Measurements from ENCODE around the gene MPRIP.

Gene MPRIP

GRCh38 chr17:17141860-17142552, 99.7 kb downstream of the MPRIP start:
- no peak for TF ChIP-seq BACH2 (CRISPR knock-in tag; IDR thresholded peaks at IDR 0.05; ENCODE audit: borderline replicate concordance)
- no peak for TF ChIP-seq ZFP3 (CRISPR knock-in tag; IDR thresholded peaks at IDR 0.05)
- TF ChIP-seq ISL1 (CRISPR knock-in tag; IDR thresholded peaks at IDR 0.05) = no peak
- TF ChIP-seq ZNF565 (CRISPR knock-in tag; conservative IDR thresholded peaks at IDR 0.05; ENCODE audit: low read depth) = no peak
- TF ChIP-seq ZNF70 (CRISPR knock-in tag; IDR thresholded peaks at IDR 0.05) = no peak
- TF ChIP-seq TCF4 (CRISPR knock-in tag; IDR thresholded peaks at IDR 0.05; ENCODE audit: borderline replicate concordance) = no peak
- no peak for TF ChIP-seq TSHZ2 (CRISPR knock-in tag; IDR thresholded peaks at IDR 0.05)
- TF ChIP-seq CREB5 (CRISPR knock-in tag; IDR thresholded peaks at IDR 0.05; ENCODE audit: low read depth) = no peak
- no peak for TF ChIP-seq ESRRG (CRISPR knock-in tag; IDR thresholded peaks at IDR 0.05)
- no peak for TF ChIP-seq PPARA (CRISPR knock-in tag; IDR thresholded peaks at IDR 0.05; ENCODE audit: borderline replicate concordance)
- no peak for TF ChIP-seq OSR1 (CRISPR knock-in tag; IDR thresholded peaks at IDR 0.05)
- TF ChIP-seq POU6F1 (CRISPR knock-in tag; IDR thresholded peaks at IDR 0.05; ENCODE audit: borderline replicate concordance, low read depth) = no peak
- ATAC-seq = peak; percentile 71

GRCh38 chr17:17142556-17142955, 100.3 kb downstream of the MPRIP start:
- TF ChIP-seq SNAI2 (CRISPR knock-in tag; IDR thresholded peaks at IDR 0.05) (no peak), ZNF565 (CRISPR knock-in tag; conservative IDR thresholded peaks at IDR 0.05; ENCODE audit: low read depth) (no peak), CSDC2 (CRISPR knock-in tag; IDR thresholded peaks at IDR 0.05) (no peak), RARB (CRISPR knock-in tag; IDR thresholded peaks at IDR 0.05) (no peak), OSR1 (CRISPR knock-in tag; IDR thresholded peaks at IDR 0.05) (no peak), ZC3H10 (CRISPR knock-in tag; IDR thresholded peaks at IDR 0.05) (no peak), ZNF70 (CRISPR knock-in tag; IDR thresholded peaks at IDR 0.05) (no peak), PATZ1 (CRISPR knock-in tag; IDR thresholded peaks at IDR 0.05; ENCODE audit: borderline replicate concordance) (no peak), TSHZ2 (CRISPR knock-in tag; IDR thresholded peaks at IDR 0.05) (no peak), GLIS3 (CRISPR knock-in tag; IDR thresholded peaks at IDR 0.05) (no peak), ARNTL (CRISPR knock-in tag; IDR thresholded peaks at IDR 0.05; ENCODE audit: borderline replicate concordance, low read depth) (no peak), ZFP3 (CRISPR knock-in tag; IDR thresholded peaks at IDR 0.05) (no peak), ISL1 (CRISPR knock-in tag; IDR thresholded peaks at IDR 0.05) (no peak), TCF4 (CRISPR knock-in tag; IDR thresholded peaks at IDR 0.05; ENCODE audit: borderline replicate concordance) (no peak), POU6F1 (CRISPR knock-in tag; IDR thresholded peaks at IDR 0.05; ENCODE audit: borderline replicate concordance, low read depth) (no peak)
- no peak for ATAC-seq

Measured in SK-N-SH treated with all-trans-retinoic acid at 6 μM for 48 hours (cell line).